K562 (cell line): ENCODE results near the gene RHOBTB3. TPM values are rescaled to one million over a fixed set of nuclear protein-coding genes. Genes with fewer than 3 reads are reported as not detected.

Experiments
- ADNP ChIP-seq: fragments of 200-800 bp; sonication (Bioruptor generic); IDR thresholded peaks from 2 replicates; pipeline ENCODE4 v1.6.1; 2016; ENCODE audit warnings: missing genetic modification characterization, missing compliant biosample characterization
- CUX1 ChIP-seq: fragments of 200-800 bp; sonication (Bioruptor generic); IDR thresholded peaks from 2 replicates; pipeline ENCODE4 v1.6.1; 2016; ENCODE audit warnings: missing genetic modification characterization, missing compliant biosample characterization
- LARP7 ChIP-seq: fragments of 450-650 bp; IDR thresholded peaks from 2 replicates; pipeline ENCODE4 v1.6.1; 2016
- POLR2G ChIP-seq: fragments of 200-400 bp; formaldehyde crosslinking; IDR thresholded peaks from 2 replicates; pipeline ENCODE4 v1.6.1; 2017; ENCODE audit warnings: low read depth, mild to moderate bottlenecking, antibody characterized with exemption, low read length, moderate library complexity
- SAFB2 ChIP-seq: fragments of 200-400 bp; formaldehyde crosslinking; IDR thresholded peaks from 2 replicates; pipeline ENCODE4 v1.6.1; 2018; ENCODE audit warnings: borderline replicate concordance, low read length, low read depth, moderate library complexity; ENCODE audit not compliant: severe bottlenecking
- SMAD4 ChIP-seq: fragments of 250-450 bp; sonication (Bioruptor Pico); conservative IDR thresholded peaks from 2 replicates; pipeline ENCODE4 v1.8.0; 2021; ENCODE audit warnings: inconsistent platforms, mild to moderate bottlenecking, moderate library complexity
- SOX6 ChIP-seq: fragments of 450-650 bp; IDR thresholded peaks from 2 replicates; pipeline ENCODE4 v1.6.1; 2014; ENCODE audit warnings: mild to moderate bottlenecking
- TCF3 ChIP-seq: sonication (generic); formaldehyde crosslinking; IDR thresholded peaks from 2 replicates; pipeline ENCODE4 v1.4.0; 2020; ENCODE audit warnings: mild to moderate bottlenecking, missing genetic modification reagents
- TEAD4 ChIP-seq, 2 experiments: sonication (generic) in 1 of 2; formaldehyde crosslinking in 1 of 2; IDR thresholded peaks; 2 replicates each; pipeline versions ENCODE4 v1.6.1 to v1.8.0; 2012 to 2022; ENCODE audit warnings: borderline replicate concordance in 1 of 2, inconsistent platforms in 1 of 2, low read length in 1 of 2, mild to moderate bottlenecking in 1 of 2, missing genetic modification reagents in 1 of 2
- ZNF324 ChIP-seq: fragments of 250-450 bp; sonication (Bioruptor Pico); IDR thresholded peaks from 2 replicates; pipeline ENCODE4 v1.4.0; 2020; ENCODE audit warnings: mild to moderate bottlenecking
- polyA plus RNA-seq, 8 experiments: library from polyadenylated mRNA; depleted of rRNA in 4 of 8; stranded (reverse) in 5 of 8; unstranded in 3 of 8; fragments of >200 nt; fragmentation: Nextera tagmentation in 2 of 8; fragmentation: Illumina TruSeq in 1 of 8; extraction: Ambion mirVana in 2 of 8; extraction: Trizol in 1 of 8; gene quantifications; 2 replicates each; pipeline versions ENCODE4 v1.2.1 to v1.2.3, GENCODE V29; 2011 to 2014; ENCODE audit warnings: inconsistent platforms in 1 of 8, missing spikeins in 1 of 8
- total RNA-seq, 7 experiments: library from RNA; depleted of rRNA in 6 of 7; stranded (reverse); fragments of >200 nt in 6 of 7; fragmentation: Illumina TruSeq in 2 of 7; extraction: Trizol in 2 of 7; gene quantifications; 2 replicates each; pipeline versions ENCODE4 v1.2.1 to v1.2.3, GENCODE V29; 2011 to 2021; ENCODE audit warnings: low replicate concordance in 1 of 7

RHOBTB3 gene
- total and polyA plus RNA-seq, 9 of the 15 experiments (the other 6 are each of a cell fraction or from before 2014, with no cell fraction given): 39.7 to 143 (median 115) TPM

GRCh38 chr5:95784514-95785302, 53.6 kb downstream of the RHOBTB3 start (continued):
- no peak for TF ChIP-seq CUX1 (CRISPR knock-in tag)
- TF ChIP-seq ADNP: no peak
- TF ChIP-seq TCF3 (CRISPR knock-in tag): no peak
- no peak for TF ChIP-seq SOX6
- TF ChIP-seq POLR2G: no peak
- no peak for TF ChIP-seq SMAD4 (CRISPR knock-in tag)
- no peak for TF ChIP-seq SAFB2
- no peak for TF ChIP-seq TEAD4 (IDR thresholded peaks at IDR 0.05; ENCODE audit: low read length)
- no peak for TF ChIP-seq TEAD4 (CRISPR knock-in tag; IDR thresholded peaks at IDR 0.05; ENCODE audit: borderline replicate concordance)
- no peak for TF ChIP-seq ZNF324 (CRISPR knock-in tag)
- no peak for TF ChIP-seq LARP7
